ENCODE results near the gene ATP11B.

Gene ATP11B

GRCh38 chr3:182792901-182793662, at the start of gene ATP11B:
Gene ATP11B, plus strand, starts transcription at chr3:182793504. Its CDS starts 256 bp downstream, at chr3:182793760.
- DNase-seq (ENCODE audit: extremely low read depth, low read depth): no peak

DNA sequence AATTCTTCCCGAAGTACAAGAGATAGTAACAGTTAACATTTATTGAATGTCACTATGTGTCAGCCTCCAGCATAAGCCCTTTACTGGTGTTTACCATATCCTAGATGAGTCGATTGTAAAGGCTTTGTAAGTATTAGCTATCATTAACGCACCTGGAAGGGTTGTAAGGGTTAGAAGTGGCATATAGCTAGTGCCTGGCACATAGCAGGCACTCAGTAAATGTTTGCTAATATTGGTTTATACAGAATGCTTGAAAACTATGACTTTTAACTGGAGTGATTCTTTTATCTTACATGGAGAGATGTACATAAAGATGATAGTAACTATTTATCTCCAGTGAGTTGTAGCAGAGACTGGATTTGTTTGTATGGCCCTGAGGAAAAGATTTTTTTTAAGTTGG, 46.3 kb upstream of the ATP11B start:
- DNase-seq (ENCODE audit: extremely low read depth, low read depth): no peak
- TF ChIP-seq, protein P1, sequence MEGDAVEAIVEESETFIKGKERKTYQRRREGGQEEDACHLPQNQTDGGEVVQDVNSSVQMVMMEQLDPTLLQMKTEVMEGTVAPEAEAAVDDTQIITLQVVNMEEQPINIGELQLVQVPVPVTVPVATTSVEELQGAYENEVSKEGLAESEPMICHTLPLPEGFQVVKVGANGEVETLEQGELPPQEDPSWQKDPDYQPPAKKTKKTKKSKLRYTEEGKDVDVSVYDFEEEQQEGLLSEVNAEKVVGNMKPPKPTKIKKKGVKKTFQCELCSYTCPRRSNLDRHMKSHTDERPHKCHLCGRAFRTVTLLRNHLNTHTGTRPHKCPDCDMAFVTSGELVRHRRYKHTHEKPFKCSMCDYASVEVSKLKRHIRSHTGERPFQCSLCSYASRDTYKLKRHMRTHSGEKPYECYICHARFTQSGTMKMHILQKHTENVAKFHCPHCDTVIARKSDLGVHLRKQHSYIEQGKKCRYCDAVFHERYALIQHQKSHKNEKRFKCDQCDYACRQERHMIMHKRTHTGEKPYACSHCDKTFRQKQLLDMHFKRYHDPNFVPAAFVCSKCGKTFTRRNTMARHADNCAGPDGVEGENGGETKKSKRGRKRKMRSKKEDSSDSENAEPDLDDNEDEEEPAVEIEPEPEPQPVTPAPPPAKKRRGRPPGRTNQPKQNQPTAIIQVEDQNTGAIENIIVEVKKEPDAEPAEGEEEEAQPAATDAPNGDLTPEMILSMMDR (IDR thresholded peaks at IDR 0.05; ENCODE audit: low read depth, low read length): no peak

More at GRCh38 chr3:182792901-182793662, at the start of gene ATP11B:
- TF ChIP-seq, protein P1 (IDR thresholded peaks at IDR 0.05; ENCODE audit: low read depth, low read length): no peak

- TF ChIP-seq, protein P1 (IDR thresholded peaks at IDR 0.05; ENCODE audit: low read depth, low read length): no peak
- no peak for DNase-seq (ENCODE audit: extremely low read depth, low read depth)
These were observed 38.0 kb upstream of the ATP11B start for GRCh38 chr3:182755308-182755707.

GRCh38 chr3:182755712-182756111, 37.6 kb upstream of the ATP11B start:
- no peak for DNase-seq (ENCODE audit: extremely low read depth, low read depth)
- TF ChIP-seq, protein P1 (IDR thresholded peaks at IDR 0.05; ENCODE audit: low read depth, low read length): no peak

GRCh38 chr3:182760576-182761164, 32.6 kb upstream of the ATP11B start:
- TF ChIP-seq, protein P1 (IDR thresholded peaks at IDR 0.05; ENCODE audit: low read depth, low read length): no peak
- no peak for DNase-seq (ENCODE audit: extremely low read depth, low read depth)

- DNase-seq (ENCODE audit: extremely low read depth, low read depth): no peak
- TF ChIP-seq, protein P1 (IDR thresholded peaks at IDR 0.05; ENCODE audit: low read depth, low read length): no peak
These were observed 29.4 kb upstream of the ATP11B start for GRCh38 chr3:182763896-182764295.

DNA sequence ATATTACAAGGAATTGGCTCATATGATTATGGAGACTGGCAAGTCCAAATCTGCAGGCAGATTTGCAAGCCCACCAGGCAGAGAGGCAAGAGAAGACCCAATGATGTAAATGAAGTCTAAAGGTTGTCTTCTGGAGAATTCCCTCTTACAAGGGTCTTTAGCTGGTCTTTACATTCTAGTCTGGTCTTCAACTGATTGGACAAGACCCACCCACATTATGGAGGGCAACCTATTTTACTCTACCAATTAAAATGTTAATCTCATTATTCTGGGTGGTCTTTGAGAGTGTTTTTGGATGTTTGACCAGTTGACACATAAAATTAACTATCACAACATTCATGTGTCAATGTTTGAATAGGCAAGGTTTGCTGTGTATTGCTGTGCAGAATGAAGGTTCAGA, 28.0 kb upstream of the ATP11B start:
- DNase-seq (ENCODE audit: extremely low read depth, low read depth): no peak
- TF ChIP-seq, protein P1 (IDR thresholded peaks at IDR 0.05; ENCODE audit: low read depth, low read length): no peak
